Lung microvascular endothelial cell (primary cell): ENCODE measurements around the gene IL10. TPM values are rescaled to one million over a fixed set of nuclear protein-coding genes. Genes with fewer than 3 reads are reported as not detected.

Experiments used
- total RNA-seq: library from RNA; depleted of rRNA; stranded (reverse); fragments of >200 nt; gene quantifications from 2 replicates; pipeline ENCODE4 v1.2.1, GENCODE V29; 2014

Gene IL10
- total RNA-seq, 1 donor from 2014 or later, result not detected

Other genes starting within 250 kb of the IL10 start
- gene EIF2D, start 160.0 kb downstream of the IL10 start, total RNA-seq, result 34.2 and 45.4 TPM in 2 replicates
- gene DYRK3, start 137.0 kb downstream of the IL10 start, total RNA-seq, result 8.3 and 10.9 TPM in 2 replicates
- 24.6 and 30.2 TPM in 2 replicates for gene MAPKAPK2, start 87.6 kb downstream of the IL10 start, total RNA-seq
- not detected in 2 replicates for gene IL19, start 1.7 kb downstream of the IL10 start, total RNA-seq
- gene IL20, start 93.1 kb upstream of the IL10 start, total RNA-seq, result not detected in 2 replicates
- gene IL24, start 124.9 kb upstream of the IL10 start, total RNA-seq, result not detected in 2 replicates
- gene FCMR, start 149.4 kb upstream of the IL10 start, total RNA-seq, result not detected in 2 replicates
- gene PIGR, start 174.0 kb upstream of the IL10 start, total RNA-seq, result not detected in 2 replicates
- gene FCAMR, start 198.0 kb upstream of the IL10 start, total RNA-seq, result not detected in 2 replicates